Liver (tissue), 9 donors: ENCODE measurements around the gene SORCS2. TPM values are rescaled to one million over a fixed set of nuclear protein-coding genes. Genes with fewer than 3 reads are reported as not detected.

Experiments used
- DNase-seq: peaks from one replicate; pipeline ENCODE4 v3.0.0-alpha.2; 2017; ENCODE audit warnings: low spot score
- H3K27ac ChIP-seq, 2 donors: one replicate each; pipeline ENCODE4 v1.7.0; 2013; ENCODE audit warnings: inconsistent platforms in 2 of 2, low read length in 2 of 2, control low read depth in 1 of 2, low read depth in 1 of 2, mild to moderate bottlenecking in 1 of 2
- H3K27me3 ChIP-seq, 4 donors: one replicate each; pipeline versions ENCODE4 v1.6.1 to v1.7.0; 2013; ENCODE audit warnings: low read length in 3 of 4, inconsistent platforms in 1 of 4, mild to moderate bottlenecking in 1 of 4, moderate library complexity in 1 of 4; ENCODE audit not compliant: control insufficient read depth in 4 of 4, insufficient read depth in 4 of 4
- H3K36me3 ChIP-seq, 4 donors: one replicate each; pipeline versions ENCODE4 v1.6.1 to v1.7.0; 2013; ENCODE audit warnings: low read length in 3 of 4, mild to moderate bottlenecking in 3 of 4, low read depth in 1 of 4, moderate library complexity in 1 of 4; ENCODE audit not compliant: control insufficient read depth in 4 of 4, insufficient read depth in 3 of 4
- H3K4me1 ChIP-seq, 4 donors: one replicate each; pipeline versions ENCODE4 v1.6.1 to v1.7.0; 2013; ENCODE audit warnings: low read length in 3 of 4, mild to moderate bottlenecking in 3 of 4, moderate library complexity in 1 of 4; ENCODE audit not compliant: control insufficient read depth in 4 of 4, insufficient read depth in 4 of 4
- H3K4me3 ChIP-seq, 3 donors: one replicate each; pipeline versions ENCODE4 v1.6.1 to v1.7.0; 2013; ENCODE audit warnings: low read length in 3 of 3, control low read depth in 1 of 3, low read depth in 1 of 3, mild to moderate bottlenecking in 1 of 3
- H3K9ac ChIP-seq, 2 donors: one replicate each; pipeline ENCODE4 v1.7.0; 2013; ENCODE audit warnings: low read length in 2 of 2, mild to moderate bottlenecking in 2 of 2, moderate library complexity in 2 of 2, control low read depth in 1 of 2, low read depth in 1 of 2
- H3K9me3 ChIP-seq, 4 donors: one replicate each; pipeline versions ENCODE4 v1.6.1 to v1.7.0; 2013; ENCODE audit warnings: low read length in 3 of 4; ENCODE audit not compliant: control insufficient read depth in 4 of 4
- EGR1 ChIP-seq, 2 donors: IDR thresholded peaks; 2 replicates each; pipeline ENCODE4 v1.6.1; 2016 to 2018; ENCODE audit warnings: antibody characterized with exemption in 2 of 2, low read depth in 2 of 2
- FOXA1 ChIP-seq: IDR thresholded peaks from 2 replicates; pipeline ENCODE4 v1.6.1; 2016; ENCODE audit warnings: antibody characterized with exemption
- FOXA2 ChIP-seq: IDR thresholded peaks from 2 replicates; pipeline ENCODE4 v1.6.1; 2016; ENCODE audit warnings: antibody characterized with exemption
- GABPA ChIP-seq, 2 donors: IDR thresholded peaks in 1 of 2; conservative IDR thresholded peaks in 1 of 2; 2 replicates each; pipeline ENCODE4 v1.6.1; 2016; ENCODE audit warnings: antibody characterized with exemption in 2 of 2, mild to moderate bottlenecking in 1 of 2, moderate library complexity in 1 of 2
- HNF4A ChIP-seq, 2 donors: conservative IDR thresholded peaks; 2 replicates each; pipeline ENCODE4 v1.6.1; 2016; ENCODE audit warnings: antibody characterized with exemption in 2 of 2, mild to moderate bottlenecking in 2 of 2
- NR2F2 ChIP-seq: IDR thresholded peaks from 2 replicates; pipeline ENCODE4 v1.6.1; 2016; ENCODE audit warnings: antibody characterized with exemption
- RAD21 ChIP-seq, 2 donors: IDR thresholded peaks; 2 replicates each; pipeline ENCODE4 v1.6.1; 2016; ENCODE audit warnings: antibody characterized with exemption in 2 of 2, mild to moderate bottlenecking in 2 of 2
- RXRA ChIP-seq, 2 donors: IDR thresholded peaks; 2 replicates each; pipeline ENCODE4 v1.6.1; 2017 to 2018; ENCODE audit warnings: antibody characterized with exemption in 2 of 2, mild to moderate bottlenecking in 1 of 2
- YY1 ChIP-seq: IDR thresholded peaks from 2 replicates; pipeline ENCODE4 v1.6.1; 2016; ENCODE audit warnings: antibody characterized with exemption, mild to moderate bottlenecking
- WGBS: extraction: QIAGEN DNeasy Blood & Tissue Kit; methylation state at CpG from one replicate; pipeline ENCODE4 v1.1.7; 2013; 5-methylcytosine and 5-hydroxymethylcytosine counted together
- polyA plus RNA-seq, 2 donors: library from polyadenylated mRNA; stranded (reverse) in 1 of 2; unstranded in 1 of 2; fragments of 200-250 nt in 1 of 2; fragments of >200 nt in 1 of 2; fragmentation: Nextera tagmentation in 1 of 2; extraction: Ambion mirVana in 1 of 2; gene quantifications; one replicate each; pipeline versions ENCODE4 v1.2.1 to v1.2.3, GENCODE V29; 2013 to 2015
- total RNA-seq, 2 donors: library from RNA; depleted of rRNA; stranded (reverse); fragments of >200 nt; gene quantifications; one replicate each; pipeline ENCODE4 v1.2.3, GENCODE V29; 2014
- TF ChIP-seq, protein P1 (sequence below): fragments of 150-350 bp; IDR thresholded peaks from 2 replicates; pipeline ENCODE4 v1.5.1; 2017; ENCODE audit warnings: improper control_type of control experiment, low read depth, low read length; ENCODE audit not compliant: missing input control
- TF ChIP-seq, protein P2 (sequence below): IDR thresholded peaks from 2 replicates; pipeline ENCODE4 v1.6.1; 2016; ENCODE audit warnings: antibody characterized with exemption
- TF ChIP-seq, protein P3 (sequence below): IDR thresholded peaks from 2 replicates; pipeline ENCODE4 v1.6.1; 2016; ENCODE audit warnings: antibody characterized with exemption
- donor health status: healthy.
- donor health status: healthy.
- donor health status: healthy.
- donor health status: healthy.
- donor health status: healthy.

SORCS2 gene
- total and polyA plus RNA-seq, 4 donors = 0.10 to 1.4 (median 0.92) TPM

DNA sequence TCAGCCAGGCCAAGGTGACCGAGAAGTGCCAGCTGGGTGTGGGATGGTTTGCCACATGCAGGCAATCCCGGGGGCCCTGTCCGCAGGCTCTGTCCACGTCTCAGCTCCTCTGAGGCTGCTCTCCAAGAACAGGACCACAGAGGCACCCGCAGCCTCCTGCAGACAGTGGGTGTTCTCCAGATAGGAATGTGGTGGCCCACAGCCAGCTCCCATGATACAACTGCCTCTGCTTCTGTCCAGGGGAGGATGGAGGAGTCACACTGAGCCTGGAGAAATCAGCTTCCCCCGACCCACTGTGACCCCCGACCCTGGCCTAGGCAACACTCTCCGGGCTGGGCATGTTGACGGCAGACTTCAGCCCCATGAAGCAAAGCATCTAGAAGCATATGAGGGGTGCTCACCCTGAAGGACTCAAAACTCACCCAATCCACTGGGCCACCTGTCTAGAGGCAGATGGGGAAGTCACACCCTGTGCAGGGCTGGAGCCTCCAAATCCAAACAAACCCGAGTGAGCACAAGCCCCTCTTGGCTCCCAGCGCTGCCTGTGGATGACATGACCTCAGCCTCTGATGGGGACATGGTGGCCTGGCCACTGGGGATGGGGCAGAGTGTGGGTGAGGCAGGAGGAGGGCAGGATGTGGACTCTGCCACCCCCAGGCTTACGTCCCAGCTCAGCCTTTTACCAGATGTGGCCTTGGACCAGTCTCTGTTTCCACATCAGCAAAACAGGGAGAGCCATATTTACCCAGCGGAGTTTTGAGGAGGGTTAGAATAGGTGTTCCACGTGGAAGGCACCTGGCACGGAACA lies 140.1 kb downstream of the SORCS2 start:
- no peak for TF ChIP-seq FOXA2
- TF ChIP-seq RXRA (IDR thresholded peaks at IDR 0.05) = peak in 1 of 2 donors; percentile 61
- TF ChIP-seq HNF4A (conservative IDR thresholded peaks at IDR 0.05) = peak in 1 of 2 donors; percentile 62
- no peak overlapping the region for H3K4me3 ChIP-seq
- no peak overlapping the region for H3K27ac ChIP-seq
- H3K9me3 ChIP-seq = no peaks in the 10 kb centered on the region
- H3K27me3 ChIP-seq = no peaks in the 10 kb centered on the region
- no peak for DNase-seq
- no peaks in the 10 kb centered on the region for H3K36me3 ChIP-seq
- 81% methylated on average over 15 of the region's 15 CpGs for WGBS
- H3K4me1 ChIP-seq = peaks cover 0 to 13% (median 5%) of the 10 kb centered on the region in 4 donors
- H3K9ac ChIP-seq = no peak overlapping the region

DNA sequence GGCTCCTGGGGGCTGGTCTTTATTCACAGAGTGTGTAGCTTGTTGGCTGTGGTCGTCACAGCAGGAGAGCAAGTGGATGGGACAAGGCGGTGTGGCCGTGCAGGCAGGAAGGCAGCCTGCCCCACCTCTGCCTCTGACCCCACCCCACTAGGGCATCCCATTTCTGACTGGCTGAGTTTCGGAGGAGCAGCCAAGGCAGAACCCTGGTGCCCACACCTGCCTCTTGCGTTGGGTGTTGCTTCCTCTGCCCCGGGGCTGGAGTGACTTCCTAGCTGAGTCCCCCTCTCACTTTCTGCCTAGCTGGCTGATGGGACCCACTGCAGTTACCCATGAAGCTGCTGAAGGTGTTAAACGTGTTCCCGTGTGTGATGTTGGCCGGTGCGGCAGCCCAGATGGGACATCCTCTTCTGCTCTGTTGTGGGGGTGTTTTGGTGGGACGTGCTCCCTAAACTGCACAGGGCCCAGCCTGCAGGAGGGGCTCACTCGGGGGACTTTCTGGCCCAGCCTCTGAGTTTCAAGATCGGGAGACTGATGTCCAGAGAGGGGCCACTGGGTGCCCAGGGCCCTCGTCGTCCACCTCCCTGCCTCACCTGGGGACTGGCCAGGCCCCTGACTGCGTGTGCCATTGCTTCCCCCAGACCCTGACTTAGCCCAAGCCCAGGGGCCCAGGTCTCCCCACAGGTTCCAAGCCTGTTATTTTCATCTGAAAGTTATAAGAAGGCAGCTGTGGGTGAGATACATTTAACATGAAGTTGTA lies 140.9 kb downstream of the SORCS2 start:
- H3K4me3 ChIP-seq = no peak overlapping the region
- H3K36me3 ChIP-seq = no peaks in the 10 kb centered on the region
- H3K4me1 ChIP-seq = peaks cover 0 to 13% (median 5%) of the 10 kb centered on the region in 4 donors
- no peaks in the 10 kb centered on the region for H3K27me3 ChIP-seq
- no peak for DNase-seq
- no peaks in the 10 kb centered on the region for H3K9me3 ChIP-seq
- H3K27ac ChIP-seq = no peak overlapping the region
- no peak overlapping the region for H3K9ac ChIP-seq
- TF ChIP-seq RAD21 (IDR thresholded peaks at IDR 0.05) = no peak
- TF ChIP-seq, protein P1, sequence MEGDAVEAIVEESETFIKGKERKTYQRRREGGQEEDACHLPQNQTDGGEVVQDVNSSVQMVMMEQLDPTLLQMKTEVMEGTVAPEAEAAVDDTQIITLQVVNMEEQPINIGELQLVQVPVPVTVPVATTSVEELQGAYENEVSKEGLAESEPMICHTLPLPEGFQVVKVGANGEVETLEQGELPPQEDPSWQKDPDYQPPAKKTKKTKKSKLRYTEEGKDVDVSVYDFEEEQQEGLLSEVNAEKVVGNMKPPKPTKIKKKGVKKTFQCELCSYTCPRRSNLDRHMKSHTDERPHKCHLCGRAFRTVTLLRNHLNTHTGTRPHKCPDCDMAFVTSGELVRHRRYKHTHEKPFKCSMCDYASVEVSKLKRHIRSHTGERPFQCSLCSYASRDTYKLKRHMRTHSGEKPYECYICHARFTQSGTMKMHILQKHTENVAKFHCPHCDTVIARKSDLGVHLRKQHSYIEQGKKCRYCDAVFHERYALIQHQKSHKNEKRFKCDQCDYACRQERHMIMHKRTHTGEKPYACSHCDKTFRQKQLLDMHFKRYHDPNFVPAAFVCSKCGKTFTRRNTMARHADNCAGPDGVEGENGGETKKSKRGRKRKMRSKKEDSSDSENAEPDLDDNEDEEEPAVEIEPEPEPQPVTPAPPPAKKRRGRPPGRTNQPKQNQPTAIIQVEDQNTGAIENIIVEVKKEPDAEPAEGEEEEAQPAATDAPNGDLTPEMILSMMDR = no peak
- no peak for TF ChIP-seq YY1
- TF ChIP-seq, protein P2, sequence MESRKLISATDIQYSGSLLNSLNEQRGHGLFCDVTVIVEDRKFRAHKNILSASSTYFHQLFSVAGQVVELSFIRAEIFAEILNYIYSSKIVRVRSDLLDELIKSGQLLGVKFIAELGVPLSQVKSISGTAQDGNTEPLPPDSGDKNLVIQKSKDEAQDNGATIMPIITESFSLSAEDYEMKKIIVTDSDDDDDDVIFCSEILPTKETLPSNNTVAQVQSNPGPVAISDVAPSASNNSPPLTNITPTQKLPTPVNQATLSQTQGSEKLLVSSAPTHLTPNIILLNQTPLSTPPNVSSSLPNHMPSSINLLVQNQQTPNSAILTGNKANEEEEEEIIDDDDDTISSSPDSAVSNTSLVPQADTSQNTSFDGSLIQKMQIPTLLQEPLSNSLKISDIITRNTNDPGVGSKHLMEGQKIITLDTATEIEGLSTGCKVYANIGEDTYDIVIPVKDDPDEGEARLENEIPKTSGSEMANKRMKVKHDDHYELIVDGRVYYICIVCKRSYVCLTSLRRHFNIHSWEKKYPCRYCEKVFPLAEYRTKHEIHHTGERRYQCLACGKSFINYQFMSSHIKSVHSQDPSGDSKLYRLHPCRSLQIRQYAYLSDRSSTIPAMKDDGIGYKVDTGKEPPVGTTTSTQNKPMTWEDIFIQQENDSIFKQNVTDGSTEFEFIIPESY = no peak
- TF ChIP-seq, protein P3, sequence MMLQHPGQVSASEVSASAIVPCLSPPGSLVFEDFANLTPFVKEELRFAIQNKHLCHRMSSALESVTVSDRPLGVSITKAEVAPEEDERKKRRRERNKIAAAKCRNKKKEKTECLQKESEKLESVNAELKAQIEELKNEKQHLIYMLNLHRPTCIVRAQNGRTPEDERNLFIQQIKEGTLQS = no peak
- TF ChIP-seq HNF4A (conservative IDR thresholded peaks at IDR 0.05) = no peak
- TF ChIP-seq RXRA (IDR thresholded peaks at IDR 0.05) = no peak
- TF ChIP-seq NR2F2 = no peak
- no peak for TF ChIP-seq EGR1 (IDR thresholded peaks at IDR 0.05; ENCODE audit: low read depth in 2 of 2)
- TF ChIP-seq FOXA2 = no peak
- TF ChIP-seq GABPA (IDR thresholded peaks at IDR 0.05 in 1 of 2, conservative IDR thresholded peaks at IDR 0.05 in 1 of 2) = no peak
- TF ChIP-seq FOXA1 = no peak
- WGBS = 85% methylated on average over 16 of the region's 16 CpGs
